HepG2 (cell line): ENCODE data around the gene PFN4. TPM values are rescaled to one million over a fixed set of nuclear protein-coding genes. Genes with fewer than 3 reads are reported as not detected.

ENCODE experiments used
- BORCS8-MEF2B ChIP-seq: sonication (generic); formaldehyde crosslinking; IDR thresholded peaks from 2 replicates; pipeline ENCODE4 v1.8.0; 2022; ENCODE audit warnings: mild to moderate bottlenecking, missing genetic modification reagents
- DBP ChIP-seq: sonication (generic); formaldehyde crosslinking; IDR thresholded peaks from 2 replicates; pipeline ENCODE4 v1.4.0; 2020; ENCODE audit warnings: missing genetic modification reagents; ENCODE audit errors: not compliant biosample characterization
- IRX3 ChIP-seq: sonication (generic); formaldehyde crosslinking; IDR thresholded peaks from 2 replicates; pipeline ENCODE4 v1.8.1; 2023; ENCODE audit warnings: mild to moderate bottlenecking, low read depth, missing genetic modification reagents, borderline replicate concordance
- ISL2 ChIP-seq: sonication (generic); formaldehyde crosslinking; IDR thresholded peaks from 2 replicates; pipeline ENCODE4 v1.5.0; 2020; ENCODE audit warnings: missing genetic modification reagents
- KLF15 ChIP-seq: sonication (generic); formaldehyde crosslinking; IDR thresholded peaks from 2 replicates; pipeline ENCODE4 v1.8.1; 2023; ENCODE audit warnings: borderline replicate concordance, mild to moderate bottlenecking, inconsistent platforms, missing genetic modification reagents, mixed read lengths
- LCORL ChIP-seq, 2 experiments: fragments of 450-650 bp in 1 of 2; sonication (generic) in 1 of 2; formaldehyde crosslinking in 1 of 2; IDR thresholded peaks; 2 replicates each; pipeline versions ENCODE4 v1.5.0 to v1.6.1; 2017 to 2020; ENCODE audit warnings: antibody characterized with exemption in 1 of 2, missing genetic modification reagents in 1 of 2
- MAZ ChIP-seq, 2 experiments: sonication (generic) in 1 of 2; formaldehyde crosslinking in 1 of 2; IDR thresholded peaks; 2 replicates each; pipeline versions ENCODE4 v1.5.0 to v1.6.1; 2012 to 2020; ENCODE audit warnings: low read depth in 2 of 2, mild to moderate bottlenecking in 2 of 2, borderline replicate concordance in 1 of 2, improper control_type of control experiment in 1 of 2, low read length in 1 of 2, missing genetic modification reagents in 1 of 2, moderate library complexity in 1 of 2
- NCOA1 ChIP-seq: sonication (generic); formaldehyde crosslinking; IDR thresholded peaks from 2 replicates; pipeline ENCODE4 v1.9.0; 2021; ENCODE audit warnings: missing genetic modification reagents
- TCF7 ChIP-seq: sonication (generic); IDR thresholded peaks from 2 replicates; pipeline ENCODE4 v1.6.1; 2016; ENCODE audit warnings: antibody characterized with exemption, low read depth
- U2AF1 ChIP-seq: fragments of 200-400 bp; formaldehyde crosslinking; optimal IDR thresholded peaks from 2 replicates; pipeline ENCODE3; 2017; ENCODE audit warnings: mild to moderate bottlenecking, low read depth, low read length
- ZFP37 ChIP-seq: sonication (generic); formaldehyde crosslinking; IDR thresholded peaks from 2 replicates; pipeline ENCODE4 v1.4.0; 2020; ENCODE audit warnings: missing genetic modification reagents, borderline replicate concordance
- ZFP91 ChIP-seq: sonication (generic); formaldehyde crosslinking; IDR thresholded peaks from 2 replicates; pipeline ENCODE4 v1.9.0; 2022; ENCODE audit warnings: missing genetic modification reagents, mild to moderate bottlenecking, borderline replicate concordance
- ZNF136 ChIP-seq: sonication (generic); formaldehyde crosslinking; IDR thresholded peaks from 2 replicates; pipeline ENCODE4 v1.8.1; 2022; ENCODE audit warnings: low read depth, mild to moderate bottlenecking, moderate library complexity, missing genetic modification reagents
- ZNF558 ChIP-seq: sonication (generic); formaldehyde crosslinking; IDR thresholded peaks from 2 replicates; pipeline ENCODE4 v1.9.0; 2022; ENCODE audit warnings: mild to moderate bottlenecking, missing genetic modification reagents, borderline replicate concordance
- ZNF703 ChIP-seq: sonication (generic); formaldehyde crosslinking; IDR thresholded peaks from 2 replicates; pipeline ENCODE4 v1.5.1; 2020; ENCODE audit warnings: missing genetic modification reagents, mild to moderate bottlenecking, moderate library complexity, borderline replicate concordance
- ZNF724P ChIP-seq: sonication (generic); formaldehyde crosslinking; IDR thresholded peaks from 2 replicates; pipeline ENCODE4 v1.8.0; 2022; ENCODE audit warnings: missing genetic modification reagents, borderline replicate concordance
- ZNF777 ChIP-seq: sonication (generic); formaldehyde crosslinking; IDR thresholded peaks from 2 replicates; pipeline ENCODE4 v1.4.0; 2020; ENCODE audit warnings: missing genetic modification reagents
- ZSCAN12 ChIP-seq: sonication (generic); formaldehyde crosslinking; IDR thresholded peaks from 2 replicates; pipeline ENCODE4 v1.9.0; 2021; ENCODE audit warnings: mild to moderate bottlenecking, missing genetic modification reagents
- polyA plus RNA-seq, 8 experiments: library from polyadenylated mRNA; depleted of rRNA in 3 of 8; stranded (reverse) in 7 of 8; unstranded in 1 of 8; fragments of >200 nt; fragmentation: Illumina TruSeq in 4 of 8; extraction: Trizol in 4 of 8; gene quantifications; 2 replicates each; pipeline versions ENCODE4 v1.2.1 to v1.2.3, GENCODE V29; 2011 to 2016; ENCODE audit warnings: low read depth in 4 of 8, missing spikeins in 1 of 8, mixed read lengths in 1 of 8; ENCODE audit not compliant: insufficient read depth in 1 of 8
- total RNA-seq, 5 experiments: library from RNA; depleted of rRNA; stranded (reverse); fragments of >200 nt; fragmentation: Illumina TruSeq; extraction: Trizol; gene quantifications; 2 replicates each; pipeline ENCODE4 v1.2.3, GENCODE V29; 2016; ENCODE audit warnings: low read depth in 1 of 5
- TF ChIP-seq, protein P1 (sequence below): IDR thresholded peaks from 2 replicates; pipeline ENCODE4 v1.6.1; 2016; ENCODE audit warnings: low read depth, control low read depth
- TF ChIP-seq, protein P2 (sequence below): sonication (generic); formaldehyde crosslinking; IDR thresholded peaks from 2 replicates; pipeline ENCODE4 v1.4.0; 2020; ENCODE audit warnings: mild to moderate bottlenecking, missing genetic modification reagents
- TF ChIP-seq, protein P3 (sequence below): sonication (generic); formaldehyde crosslinking; IDR thresholded peaks from 2 replicates; pipeline ENCODE4 v1.4.0; 2020; ENCODE audit warnings: missing genetic modification reagents, low read depth, mild to moderate bottlenecking, borderline replicate concordance

Gene PFN4
- total and polyA plus RNA-seq, 2 of the 13 experiments (the other 11 are each of a cell fraction or from before 2014, with no cell fraction given) = 0.12 to 0.20 TPM

DNA sequence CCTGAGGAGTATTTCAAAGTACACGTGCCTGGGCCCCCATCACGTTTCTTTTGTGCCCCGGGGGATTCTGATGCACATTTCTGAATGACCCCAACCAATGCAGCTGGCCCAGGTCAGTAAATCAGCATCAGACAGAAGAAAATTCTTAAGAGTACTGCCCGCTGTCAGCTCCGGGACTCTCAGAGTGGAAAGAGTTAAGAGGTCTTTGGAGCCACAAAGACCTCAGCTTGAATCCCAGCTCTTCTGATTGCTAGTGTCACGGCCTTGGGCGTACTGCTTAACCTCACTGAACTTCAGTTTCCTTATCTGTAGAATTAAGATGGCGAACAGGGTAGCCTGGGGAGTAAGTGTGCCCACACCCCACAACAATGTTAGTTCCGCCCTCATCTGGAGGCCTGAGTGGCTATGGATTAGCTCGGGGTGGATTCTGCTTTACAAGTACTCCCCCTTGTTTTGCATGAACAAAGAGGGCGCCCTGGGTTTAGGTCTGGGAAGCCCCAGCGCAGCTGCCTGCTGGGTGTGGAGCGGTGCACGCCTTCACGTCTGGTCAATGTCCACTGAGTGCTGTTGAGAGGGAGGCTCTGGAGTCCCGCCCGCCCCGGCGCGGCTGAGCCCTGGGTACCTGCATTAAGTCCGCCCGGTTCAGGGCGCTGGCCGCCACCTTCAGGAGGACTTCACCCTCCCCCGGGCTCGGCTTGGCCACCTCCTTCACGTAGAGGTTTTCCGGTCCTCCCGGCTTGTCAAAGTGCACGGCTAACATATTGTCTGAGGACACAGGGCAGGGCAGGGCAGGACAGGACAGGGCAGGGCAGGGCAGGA, 39.4 kb downstream of the PFN4 start (continued):
- TF ChIP-seq, protein P1, sequence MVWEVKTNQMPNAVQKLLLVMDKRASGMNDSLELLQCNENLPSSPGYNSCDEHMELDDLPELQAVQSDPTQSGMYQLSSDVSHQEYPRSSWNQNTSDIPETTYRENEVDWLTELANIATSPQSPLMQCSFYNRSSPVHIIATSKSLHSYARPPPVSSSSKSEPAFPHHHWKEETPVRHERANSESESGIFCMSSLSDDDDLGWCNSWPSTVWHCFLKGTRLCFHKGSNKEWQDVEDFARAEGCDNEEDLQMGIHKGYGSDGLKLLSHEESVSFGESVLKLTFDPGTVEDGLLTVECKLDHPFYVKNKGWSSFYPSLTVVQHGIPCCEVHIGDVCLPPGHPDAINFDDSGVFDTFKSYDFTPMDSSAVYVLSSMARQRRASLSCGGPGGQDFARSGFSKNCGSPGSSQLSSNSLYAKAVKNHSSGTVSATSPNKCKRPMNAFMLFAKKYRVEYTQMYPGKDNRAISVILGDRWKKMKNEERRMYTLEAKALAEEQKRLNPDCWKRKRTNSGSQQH (CRISPR knock-in tag) = peak; percentile 15; the same call in 1 of the 2 replicates
- no peak for TF ChIP-seq NCOA1 (CRISPR knock-in tag)
- no peak; the same call in 1 of the 2 replicates for TF ChIP-seq ZNF777 (CRISPR knock-in tag)
- TF ChIP-seq ZNF703 = no peak; the same call in 1 of the 2 replicates
- TF ChIP-seq TCF7 = peak; percentile 37
- TF ChIP-seq IRX3 (CRISPR knock-in tag) = no peak
- TF ChIP-seq MAZ (IDR thresholded peaks at IDR 0.05; ENCODE audit: borderline replicate concordance, low read depth, low read length) = no peak
- no peak; the same call in 1 of the 2 replicates for TF ChIP-seq MAZ (CRISPR knock-in tag; IDR thresholded peaks at IDR 0.05; ENCODE audit: low read depth)
- no peak for TF ChIP-seq ZFP91 (CRISPR knock-in tag)
- TF ChIP-seq, protein P2, sequence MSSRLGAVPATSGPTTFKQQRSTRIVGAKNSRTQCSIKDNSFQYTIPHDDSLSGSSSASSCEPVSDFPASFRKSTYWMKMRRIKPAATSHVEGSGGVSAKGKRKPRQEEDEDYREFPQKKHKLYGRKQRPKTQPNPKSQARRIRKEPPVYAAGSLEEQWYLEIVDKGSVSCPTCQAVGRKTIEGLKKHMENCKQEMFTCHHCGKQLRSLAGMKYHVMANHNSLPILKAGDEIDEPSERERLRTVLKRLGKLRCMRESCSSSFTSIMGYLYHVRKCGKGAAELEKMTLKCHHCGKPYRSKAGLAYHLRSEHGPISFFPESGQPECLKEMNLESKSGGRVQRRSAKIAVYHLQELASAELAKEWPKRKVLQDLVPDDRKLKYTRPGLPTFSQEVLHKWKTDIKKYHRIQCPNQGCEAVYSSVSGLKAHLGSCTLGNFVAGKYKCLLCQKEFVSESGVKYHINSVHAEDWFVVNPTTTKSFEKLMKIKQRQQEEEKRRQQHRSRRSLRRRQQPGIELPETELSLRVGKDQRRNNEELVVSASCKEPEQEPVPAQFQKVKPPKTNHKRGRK (CRISPR knock-in tag) = no peak; the same call in 1 of the 2 replicates
- TF ChIP-seq U2AF1 = no peak
- peak; percentile 94 for TF ChIP-seq ZNF724P (CRISPR knock-in tag)
- peak; percentile 35; the same call in 1 of the 2 replicates for TF ChIP-seq ZFP37
- TF ChIP-seq ZSCAN12 = peak; percentile 33; the same call in 1 of the 2 replicates
- TF ChIP-seq BORCS8-MEF2B (CRISPR knock-in tag) = no peak
- TF ChIP-seq, protein P3, sequence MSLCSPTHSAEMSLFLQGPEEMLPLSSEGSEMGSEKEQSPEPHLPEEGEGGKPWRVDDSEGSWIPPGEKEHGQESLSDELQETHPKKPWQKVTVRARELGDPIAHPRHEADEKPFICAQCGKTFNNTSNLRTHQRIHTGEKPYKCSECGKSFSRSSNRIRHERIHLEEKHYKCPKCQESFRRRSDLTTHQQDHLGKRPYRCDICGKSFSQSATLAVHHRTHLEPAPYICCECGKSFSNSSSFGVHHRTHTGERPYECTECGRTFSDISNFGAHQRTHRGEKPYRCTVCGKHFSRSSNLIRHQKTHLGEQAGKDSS (CRISPR knock-in tag) = no peak
- TF ChIP-seq KLF15 (CRISPR knock-in tag) = 0 out of 2 replicates have a peak, but pooled peaks have one; percentile 19
- 0 out of 2 replicates have a peak, but pooled peaks have one; percentile 84 for TF ChIP-seq ZNF558 (CRISPR knock-in tag)
- TF ChIP-seq LCORL (IDR thresholded peaks at IDR 0.05) = no peak
- TF ChIP-seq LCORL (CRISPR knock-in tag; IDR thresholded peaks at IDR 0.05) = no peak
- 0 out of 2 replicates have a peak, but pooled peaks have one; percentile 33 for TF ChIP-seq ZNF136 (CRISPR knock-in tag)
- TF ChIP-seq DBP (CRISPR knock-in tag) = no peak
- TF ChIP-seq ISL2 (CRISPR knock-in tag) = peak; percentile 57; the same call in 1 of the 2 replicates
